ENCODE measurements around the gene SPACA9.

SPACA9 gene

GRCh38 chr9:132878695-132879456, at the start of gene SPACA9:
TSS of gene SPACA9 (plus strand) at chr9:132878898. CDS start at chr9:132883948, 5,050 bp downstream.
- DNase-seq (ENCODE audit: low read depth in 2 of 2) = no peak

GRCh38 chr9:132832171-132832881, 46.4 kb upstream of the SPACA9 start:
- DNase-seq (ENCODE audit: low read depth in 2 of 2) = no peak

GRCh38 chr9:132833550-132834121, 45.1 kb upstream of the SPACA9 start:
- DNase-seq (ENCODE audit: low read depth in 2 of 2) = no peak

- no peak for DNase-seq (ENCODE audit: low read depth in 2 of 2)
Measured at GRCh38 chr9:132834343-132834742, 44.4 kb upstream of the SPACA9 start.

- DNase-seq (ENCODE audit: low read depth in 2 of 2) = no peak
Measured at GRCh38 chr9:132837501-132838286, 41.0 kb upstream of the SPACA9 start.

- DNase-seq (ENCODE audit: low read depth in 2 of 2) = no peak
Measured at GRCh38 chr9:132838291-132838690, 40.4 kb upstream of the SPACA9 start.

- no peak for DNase-seq (ENCODE audit: low read depth in 2 of 2)
Measured at GRCh38 chr9:132840980-132841379, 37.7 kb upstream of the SPACA9 start.

- no peak for DNase-seq (ENCODE audit: low read depth in 2 of 2)
Measured at GRCh38 chr9:132842124-132843044, 36.3 kb upstream of the SPACA9 start.

GRCh38 chr9:132846109-132846917, 32.4 kb upstream of the SPACA9 start:
- no peak for DNase-seq (ENCODE audit: low read depth in 2 of 2)

GRCh38 chr9:132846918-132847515, 31.7 kb upstream of the SPACA9 start:
- DNase-seq (ENCODE audit: low read depth in 2 of 2) = no peak

- DNase-seq (ENCODE audit: low read depth in 2 of 2) = no peak
Measured at GRCh38 chr9:132849185-132849706, 29.5 kb upstream of the SPACA9 start.

GRCh38 chr9:132853482-132853881, 25.2 kb upstream of the SPACA9 start:
- DNase-seq (ENCODE audit: low read depth in 2 of 2) = no peak

- DNase-seq (ENCODE audit: low read depth in 2 of 2) = no peak
Measured at GRCh38 chr9:132854832-132855231, 23.9 kb upstream of the SPACA9 start.

- no peak for DNase-seq (ENCODE audit: low read depth in 2 of 2)
Measured at GRCh38 chr9:132855904-132856303, 22.8 kb upstream of the SPACA9 start.

GRCh38 chr9:132857031-132857430, 21.7 kb upstream of the SPACA9 start:
- DNase-seq (ENCODE audit: low read depth in 2 of 2) = peak; percentile 68 to 74

- DNase-seq (ENCODE audit: low read depth in 2 of 2) = peak; percentile 34 to 35
Measured at GRCh38 chr9:132857616-132858342, 20.9 kb upstream of the SPACA9 start.

- DNase-seq (ENCODE audit: low read depth in 2 of 2) = no peak
Measured at GRCh38 chr9:132858751-132859150, 19.9 kb upstream of the SPACA9 start.

- DNase-seq (ENCODE audit: low read depth in 2 of 2) = no peak
Measured at GRCh38 chr9:132861666-132862065, 17.0 kb upstream of the SPACA9 start.

- DNase-seq (ENCODE audit: low read depth in 2 of 2) = no peak
Measured at GRCh38 chr9:132862533-132862932, 16.2 kb upstream of the SPACA9 start.

All from fibroblast of skin of left quadriceps (primary cell).